Left lung (tissue), 10 donors: ENCODE measurements around the gene SPTBN1. TPM values are rescaled to one million over a fixed set of nuclear protein-coding genes. Genes with fewer than 3 reads are reported as not detected.
A peak's percentile ranks its signal among the peaks of the same experiment; 100 is the strongest.
"Not testable (repeated sequence)": the region's sequence is repeated elsewhere in the genome, so short reads cannot be mapped to it uniquely, and the experiment has no call there.

Source experiments
- ATAC-seq: fragments of 200-7000 bp; cut with Tn5 transposase; one replicate; pipeline ENCODE4 v1.9.1; 2020; ENCODE audit warnings: moderate library complexity
- DNase-seq, 4 donors: peaks; one replicate each; pipeline ENCODE4 v3.0.0-alpha.2; 2013 to 2020
- H3K27ac ChIP-seq, 2 donors: fragments of 200-600 bp; sonication (generic) in 1 of 2; one replicate each; pipeline versions ENCODE4 v1.5.0 to v1.8.0; 2020 to 2021
- H3K27me3 ChIP-seq, 2 donors: fragments of 200-600 bp; sonication (generic) in 1 of 2; one replicate each; pipeline versions ENCODE4 v1.5.0 to v1.8.0; 2020 to 2021
- H3K36me3 ChIP-seq, 2 donors: fragments of 200-600 bp; sonication (generic) in 1 of 2; one replicate each; pipeline versions ENCODE4 v1.5.0 to v1.8.0; 2020 to 2021
- H3K4me1 ChIP-seq, 2 donors: fragments of 200-600 bp; one replicate each; pipeline ENCODE4 v1.8.0; 2021
- H3K4me3 ChIP-seq, 2 donors: fragments of 200-600 bp; sonication (generic) in 1 of 2; one replicate each; pipeline versions ENCODE4 v1.5.0 to v1.8.0; 2020 to 2021; ENCODE audit warnings: mild to moderate bottlenecking in 1 of 2
- H3K9me3 ChIP-seq, 2 donors: fragments of 200-600 bp; sonication (generic) in 1 of 2; one replicate each; pipeline versions ENCODE4 v1.5.0 to v1.8.0; 2020 to 2021
- intact Hi-C, 2 donors: fragments of 100-400 bp; cut with DNase I; formaldehyde crosslinking; loops; one replicate each; pipeline versions ENCODE4 v1.11.2 to v1.14.2; 2022
- polyA plus RNA-seq, 6 donors: library from polyadenylated mRNA; unstranded; fragments of 120-200 nt; gene quantifications; one replicate each; pipeline ENCODE4 v1.2.1, GENCODE V29; 2013; ENCODE audit not compliant: insufficient read length in 6 of 6
- total RNA-seq, 2 donors: library from RNA; stranded (reverse); fragmentation: NEBNext Ultra II Directional; extraction: Animal tissue kit (Norgen Biotek cat#: 25700); gene quantifications; one replicate each; pipeline ENCODE4 v1.2.1, GENCODE V29; 2021
- TF ChIP-seq, protein P1 (sequence below), 2 donors: fragments of 200-600 bp; sonication (generic) in 1 of 2; IDR thresholded peaks; one replicate each; pipeline versions ENCODE4 v1.5.0 to v1.8.0; 2021; ENCODE audit warnings: antibody characterized with exemption in 2 of 2
- donor health status: DM: no; HTN: yes; CAD: no.
- donor health status: DM: no; HTN: no; CAD: no.

SPTBN1 gene
- total and polyA plus RNA-seq, 8 donors = 441 to 578 (median 543) TPM

DNA sequence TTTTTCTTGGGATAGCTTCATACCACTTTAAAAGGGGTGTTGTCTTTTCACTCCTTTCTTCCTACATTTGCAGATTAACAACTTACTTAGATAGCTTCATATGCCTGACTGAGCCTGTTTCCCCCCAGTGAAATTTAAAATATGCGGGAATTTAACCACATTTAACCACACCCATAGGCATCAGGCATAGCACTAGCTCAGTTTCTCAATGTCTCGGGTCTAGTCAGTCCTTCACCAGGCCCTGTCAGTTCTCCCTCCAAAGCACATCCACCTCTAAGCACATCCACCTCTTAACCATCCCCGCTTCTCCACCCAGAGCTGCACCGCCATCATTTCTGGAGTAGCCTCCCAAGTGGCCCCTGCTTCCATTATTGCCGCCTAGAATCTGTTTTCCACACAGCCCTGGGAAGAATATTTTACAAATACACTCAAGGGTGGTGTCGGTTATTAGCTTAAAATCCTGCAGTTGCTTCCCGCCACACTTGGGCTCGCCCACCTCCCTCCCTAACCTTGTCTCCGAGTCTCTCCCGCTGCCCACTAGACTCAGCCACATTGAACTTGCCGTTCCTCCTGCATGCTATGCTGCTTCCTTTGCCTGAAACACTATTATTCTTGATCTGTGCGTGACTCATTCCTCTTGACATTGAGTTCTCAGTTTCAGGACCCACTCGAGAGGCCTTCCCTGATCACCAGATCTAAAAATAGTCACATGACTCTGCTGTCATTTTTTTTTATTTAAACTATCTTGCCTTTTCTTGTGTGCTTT, 68.3 kb downstream of the SPTBN1 start:
- Histone ChIP-seq H3K27ac (peak overlapping the region; percentile 57 to 66), H3K9me3 (no peaks in the 10 kb centered on the region), H3K4me1 (peaks cover 16 to 52% of the 10 kb centered on the region in 2 donors), H3K27me3 (no peaks in the 10 kb centered on the region), H3K4me3 (no peak overlapping the region), H3K36me3 (peaks cover 3 to 32% of the 10 kb centered on the region in 2 donors)
- TF ChIP-seq, protein P1, sequence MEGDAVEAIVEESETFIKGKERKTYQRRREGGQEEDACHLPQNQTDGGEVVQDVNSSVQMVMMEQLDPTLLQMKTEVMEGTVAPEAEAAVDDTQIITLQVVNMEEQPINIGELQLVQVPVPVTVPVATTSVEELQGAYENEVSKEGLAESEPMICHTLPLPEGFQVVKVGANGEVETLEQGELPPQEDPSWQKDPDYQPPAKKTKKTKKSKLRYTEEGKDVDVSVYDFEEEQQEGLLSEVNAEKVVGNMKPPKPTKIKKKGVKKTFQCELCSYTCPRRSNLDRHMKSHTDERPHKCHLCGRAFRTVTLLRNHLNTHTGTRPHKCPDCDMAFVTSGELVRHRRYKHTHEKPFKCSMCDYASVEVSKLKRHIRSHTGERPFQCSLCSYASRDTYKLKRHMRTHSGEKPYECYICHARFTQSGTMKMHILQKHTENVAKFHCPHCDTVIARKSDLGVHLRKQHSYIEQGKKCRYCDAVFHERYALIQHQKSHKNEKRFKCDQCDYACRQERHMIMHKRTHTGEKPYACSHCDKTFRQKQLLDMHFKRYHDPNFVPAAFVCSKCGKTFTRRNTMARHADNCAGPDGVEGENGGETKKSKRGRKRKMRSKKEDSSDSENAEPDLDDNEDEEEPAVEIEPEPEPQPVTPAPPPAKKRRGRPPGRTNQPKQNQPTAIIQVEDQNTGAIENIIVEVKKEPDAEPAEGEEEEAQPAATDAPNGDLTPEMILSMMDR (IDR thresholded peaks at IDR 0.05) = no peak
- intact Hi-C loops = no loop called here
- DNase-seq (no peak), ATAC-seq (peak; percentile 80)

DNA sequence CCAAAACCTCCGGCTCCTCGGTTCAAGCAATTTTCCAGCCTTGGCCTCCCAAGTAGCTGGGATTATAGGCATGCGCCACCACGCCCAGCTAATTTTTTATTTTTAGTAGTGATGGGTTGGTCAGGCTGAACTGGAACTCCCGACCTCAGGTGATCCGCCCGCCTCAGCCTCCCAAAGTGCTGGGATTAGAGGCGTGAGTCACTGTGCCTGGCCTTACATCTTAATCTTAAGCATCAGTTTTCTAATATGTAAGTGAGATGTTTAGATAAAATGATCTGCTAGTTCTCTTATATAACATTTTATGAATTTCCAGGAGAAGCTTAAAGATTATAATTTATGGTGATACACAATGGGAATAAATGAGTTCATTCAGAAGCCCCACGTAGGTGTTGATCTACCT, 69.2 kb downstream of the SPTBN1 start:
- ATAC-seq (no peak), DNase-seq (no peak)
- H3K27ac ChIP-seq = peak overlapping the region; percentile 57 to 66
- intact Hi-C loops = no loop called here
- H3K9me3 ChIP-seq = no peaks in the 10 kb centered on the region
- H3K36me3 ChIP-seq = peaks cover 3 to 39% of the 10 kb centered on the region in 2 donors
- H3K27me3 ChIP-seq = no peaks in the 10 kb centered on the region
- TF ChIP-seq, protein P1 (IDR thresholded peaks at IDR 0.05) = no peak
- H3K4me1 ChIP-seq = peaks cover 12 to 47% of the 10 kb centered on the region in 2 donors
- no peak overlapping the region for H3K4me3 ChIP-seq

DNA sequence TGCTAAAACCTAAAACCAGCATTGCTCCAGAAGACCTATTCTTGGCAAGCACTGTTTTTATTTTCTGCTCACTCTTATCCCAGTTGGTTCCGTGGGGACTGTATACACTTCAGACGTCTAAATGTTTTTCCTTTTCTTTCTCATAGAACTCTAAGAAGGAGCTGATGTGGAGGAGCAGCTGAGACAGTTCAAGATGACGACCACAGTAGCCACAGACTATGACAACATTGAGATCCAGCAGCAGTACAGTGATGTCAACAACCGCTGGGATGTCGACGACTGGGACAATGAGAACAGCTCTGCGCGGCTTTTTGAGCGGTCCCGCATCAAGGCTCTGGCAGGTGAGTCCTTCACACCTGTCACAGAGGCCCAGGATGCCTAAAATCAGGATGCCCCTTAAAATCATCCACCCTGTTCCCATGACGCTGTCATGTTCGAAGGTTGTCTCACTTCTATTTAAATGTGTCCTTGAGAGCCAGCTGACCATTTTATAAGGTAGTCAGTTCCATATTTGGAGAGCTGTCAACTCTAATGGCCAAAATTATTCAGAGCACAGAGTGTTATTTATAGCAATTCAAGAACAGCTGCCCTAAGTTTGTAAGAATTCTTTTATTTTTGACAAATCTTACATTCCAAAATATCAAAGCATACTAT, 70.2 kb downstream of the SPTBN1 start:
- ATAC-seq (no peak), DNase-seq (no peak)
- Histone ChIP-seq H3K27ac (no peak overlapping the region), H3K27me3 (no peaks in the 10 kb centered on the region), H3K4me1 (peaks cover 8 to 43% of the 10 kb centered on the region in 2 donors), H3K9me3 (no peaks in the 10 kb centered on the region), H3K4me3 (no peak overlapping the region), H3K36me3 (peaks cover 3 to 39% of the 10 kb centered on the region in 2 donors)
- intact Hi-C loops = no loop called here
- TF ChIP-seq, protein P1 (IDR thresholded peaks at IDR 0.05) = no peak

DNA sequence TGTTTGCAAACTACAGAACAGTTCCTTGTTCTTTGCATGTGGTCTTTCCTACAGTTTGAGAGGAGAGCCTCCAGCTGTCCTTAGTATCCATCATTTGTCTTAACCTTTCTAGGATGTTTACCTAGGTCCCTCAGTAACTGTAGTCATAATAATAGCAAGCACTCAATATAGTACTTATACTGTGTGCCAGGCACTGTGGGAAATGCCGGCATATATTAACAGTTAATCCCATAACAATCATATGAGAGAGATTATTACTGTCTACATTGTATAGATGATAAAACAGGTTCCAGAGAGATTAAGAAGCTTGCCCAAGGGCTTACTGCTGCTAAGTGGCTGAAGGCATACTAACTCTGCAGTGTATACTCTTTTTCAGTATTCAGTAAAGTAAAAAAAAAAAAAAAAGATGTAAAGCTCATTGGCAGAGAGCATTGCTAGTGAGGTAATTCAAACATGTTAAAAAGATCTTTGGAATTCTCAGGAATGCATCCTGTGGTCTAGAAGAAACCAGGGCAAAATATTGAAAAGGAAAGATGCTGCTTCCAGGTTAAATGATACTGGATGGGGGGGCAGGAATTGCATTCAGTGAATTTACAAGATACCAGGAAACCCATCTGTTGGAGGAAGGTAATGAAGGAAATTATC, 72.3 kb downstream of the SPTBN1 start:
- Histone ChIP-seq H3K27me3 (no peaks in the 10 kb centered on the region), H3K36me3 (peaks cover 3 to 39% of the 10 kb centered on the region in 2 donors), H3K4me3 (no peak overlapping the region), H3K9me3 (no peaks in the 10 kb centered on the region), H3K27ac (no peak overlapping the region), H3K4me1 (peaks cover 15 to 48% of the 10 kb centered on the region in 2 donors)
- TF ChIP-seq, protein P1 (IDR thresholded peaks at IDR 0.05) = no peak
- ATAC-seq = no peak
- no peak for DNase-seq
- intact Hi-C loops = no loop called here

DNA sequence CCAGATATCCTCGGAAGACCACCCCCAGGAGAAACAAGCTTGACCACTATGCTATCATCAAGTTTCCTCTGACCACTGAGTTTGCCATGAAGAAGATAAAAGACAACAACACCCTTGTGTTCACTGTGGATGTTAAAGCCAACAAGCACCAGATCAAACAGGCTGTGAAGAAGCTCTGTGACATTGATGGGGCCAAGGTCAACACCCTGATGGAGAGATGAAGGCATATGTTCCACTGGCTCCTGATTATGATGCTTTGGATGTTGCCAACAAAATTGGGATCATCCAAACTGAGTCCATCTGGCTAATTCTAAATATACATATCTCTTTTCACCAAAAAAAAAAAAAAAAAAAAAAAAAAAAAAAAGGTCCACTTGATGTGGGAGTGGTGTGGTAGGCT, 73.4 kb downstream of the SPTBN1 start:
- ATAC-seq, H3K27ac ChIP-seq, H3K4me3 ChIP-seq, H3K9me3 ChIP-seq, DNase-seq, H3K27me3 ChIP-seq, intact Hi-C loops: not testable (repeated sequence)
- peaks cover 10 to 43% of the 10 kb centered on the region in 2 donors for H3K4me1 ChIP-seq
- peaks cover 3 to 39% of the 10 kb centered on the region in 2 donors for H3K36me3 ChIP-seq
